Upper lobe of left lung (tissue), 6 donors: Measurements from ENCODE around the gene TRNAU1AP. TPM values are rescaled to one million over a fixed set of nuclear protein-coding genes. Genes with fewer than 3 reads are reported as not detected.
"Not testable (repeated sequence)": the region's sequence is repeated elsewhere in the genome, so short reads cannot be mapped to it uniquely, and the experiment has no call there.

Source experiments
- ATAC-seq, 2 donors: fragments of 200-7000 bp; cut with Tn5 transposase; one replicate each; pipeline ENCODE4 v1.9.1; 2022; ENCODE audit warnings: mild to moderate bottlenecking in 2 of 2, moderate library complexity in 2 of 2; ENCODE audit not compliant: low FRiP score in 2 of 2
- DNase-seq, 2 donors: peaks; one replicate each; pipeline ENCODE4 v3.0.0-alpha.2; 2019 to 2020
- H3K27ac ChIP-seq, 4 donors: fragments of 200-600 bp; sonication (generic); one replicate each; pipeline ENCODE4 v1.5.1; 2016 to 2019
- H3K27me3 ChIP-seq, 4 donors: fragments of 200-600 bp; sonication (generic); one replicate each; pipeline ENCODE4 v1.5.1; 2017 to 2019
- H3K36me3 ChIP-seq, 4 donors: fragments of 200-600 bp; sonication (generic); one replicate each; pipeline ENCODE4 v1.5.1; 2016 to 2019
- H3K4me1 ChIP-seq, 4 donors: fragments of 200-600 bp; sonication (generic); one replicate each; pipeline ENCODE4 v1.5.1; 2018 to 2019
- H3K4me3 ChIP-seq, 4 donors: fragments of 200-600 bp; sonication (generic); one replicate each; pipeline ENCODE4 v1.5.1; 2017 to 2019; ENCODE audit warnings: mild to moderate bottlenecking in 2 of 4, moderate library complexity in 1 of 4
- H3K9me3 ChIP-seq, 4 donors: fragments of 200-600 bp; sonication (generic); one replicate each; pipeline ENCODE4 v1.5.1; 2018 to 2019
- CTCF ChIP-seq, 6 experiments: fragments of 450-650 bp in 4 of 6; fragments of 200-600 bp in 2 of 6; sonication (generic) in 2 of 6; IDR thresholded peaks; one replicate each; pipeline ENCODE4 v1.5.1; 2016 to 2019; ENCODE audit warnings: antibody characterized with exemption in 6 of 6
- EP300 ChIP-seq, 4 donors: sonication (generic); formaldehyde crosslinking; IDR thresholded peaks; one replicate each; pipeline ENCODE4 v1.5.1; 2017; ENCODE audit warnings: antibody characterized with exemption in 4 of 4, control low read depth in 2 of 4
- POLR2A ChIP-seq, 4 donors: fragments of 450-650 bp; IDR thresholded peaks; one replicate each; pipeline ENCODE4 v1.5.1; 2016 to 2017; ENCODE audit warnings: antibody characterized with exemption in 4 of 4, mild to moderate bottlenecking in 2 of 4
- POLR2AphosphoS5 ChIP-seq, 2 donors: sonication (generic); formaldehyde crosslinking; IDR thresholded peaks; one replicate each; pipeline ENCODE4 v1.5.1; 2017; ENCODE audit warnings: antibody characterized with exemption in 2 of 2
- WGBS, 2 donors: methylation state at CpG; one replicate each; pipeline ENCODE4 v1.1.5; 2017 to 2018; 5-methylcytosine and 5-hydroxymethylcytosine counted together
- total RNA-seq, 6 donors: library from RNA; depleted of rRNA in 4 of 6; stranded (reverse); fragments of >200 nt in 4 of 6; gene quantifications; one replicate each; pipeline versions ENCODE4 v1.1.0 to v1.2.1, GENCODE V29; 2016 to 2021
- donor health status: DM: no; HTN: no; CAD: no; lungs with moderate emphysema.
- donor health status: DM: no; HTN: yes; CAD: no; lungs with severe emphysema.

TRNAU1AP gene
- total RNA-seq, 6 donors from 2014 or later = 19.6 to 35.6 (median 25.3) TPM

- TF ChIP-seq POLR2AphosphoS5 (IDR thresholded peaks at IDR 0.05) = no peak
- TF ChIP-seq CTCF (IDR thresholded peaks at IDR 0.05) = no peak
- TF ChIP-seq EP300 (IDR thresholded peaks at IDR 0.05) = no peak
- no peak for TF ChIP-seq POLR2A (IDR thresholded peaks at IDR 0.05)
- ATAC-seq (peak; percentile 27 to 39), DNase-seq (peak in 1 of 2 donors; percentile 47)
- Histone ChIP-seq H3K27me3 (no peaks in the 10 kb centered on the region), H3K36me3 (peaks cover 27 to 44% (median 34%) of the 10 kb centered on the region in 4 donors), H3K4me1 (peaks cover 19 to 32% (median 24%) of the 10 kb centered on the region in 4 donors), H3K4me3 (peak overlapping the region; percentile 81 to 92 (median 82)), H3K27ac (peak overlapping the region; percentile 84 to 94 (median 91)), H3K9me3 (no peaks in the 10 kb centered on the region)
- 1 to 2% methylated on average over 15 to 24 of the region's 26 CpGs for WGBS, 2 donors
These were observed 28.0 kb downstream of the TRNAU1AP start for GRCh38 chr1:28580722-28581530.

- TF ChIP-seq POLR2AphosphoS5 (IDR thresholded peaks at IDR 0.05) (peak; percentile 99 to 100), EP300 (IDR thresholded peaks at IDR 0.05) (peak in 1 of 4 donors; percentile 88), CTCF (IDR thresholded peaks at IDR 0.05) (peak in 4 of 6 experiments; percentile 58 to 61 (median 60)), POLR2A (IDR thresholded peaks at IDR 0.05) (peak; percentile 68 to 99 (median 96))
- Histone ChIP-seq H3K4me3 (peak overlapping the region; percentile 81 to 92 (median 82)), H3K9me3 (no peaks in the 10 kb centered on the region), H3K27me3 (no peaks in the 10 kb centered on the region), H3K27ac (peak overlapping the region; percentile 84 to 94 (median 91)), H3K36me3 (peaks cover 25 to 38% (median 31%) of the 10 kb centered on the region in 4 donors), H3K4me1 (peaks cover 19 to 32% (median 24%) of the 10 kb centered on the region in 4 donors)
- ATAC-seq (peak; percentile 98 to 99), DNase-seq (peak; percentile 98 to 99)
- 0 to 2% methylated on average over 7 to 63 of the region's 75 CpGs for WGBS, 2 donors
These were observed 28.8 kb downstream of the TRNAU1AP start for GRCh38 chr1:28581531-28582247.

- H3K4me1 ChIP-seq = peaks cover 19 to 32% (median 24%) of the 10 kb centered on the region in 4 donors
- peak overlapping the region; percentile 84 to 94 (median 91) for H3K27ac ChIP-seq
- H3K9me3 ChIP-seq = no peaks in the 10 kb centered on the region
- peaks cover 19 to 32% (median 27%) of the 10 kb centered on the region in 4 donors for H3K36me3 ChIP-seq
- H3K4me3 ChIP-seq = peak overlapping the region; percentile 27 to 92 (median 82)
- H3K27me3 ChIP-seq = no peaks in the 10 kb centered on the region
- TF ChIP-seq EP300 (IDR thresholded peaks at IDR 0.05) (no peak), CTCF (IDR thresholded peaks at IDR 0.05) (peak in 1 of 6 experiments; percentile 5)
- peak; percentile 19 to 50 for ATAC-seq
- 0 to 1% methylated on average over 10 of the region's 10 CpGs for WGBS, 2 donors
- DNase-seq = no peak
These were observed 29.3 kb downstream of the TRNAU1AP start for GRCh38 chr1:28582248-28582615.

- not testable (repeated sequence) for H3K27ac ChIP-seq, H3K27me3 ChIP-seq, ATAC-seq, DNase-seq, H3K4me3 ChIP-seq, H3K9me3 ChIP-seq, H3K36me3 ChIP-seq
- peaks cover 0 to 14% (median 11%) of the 10 kb centered on the region in 4 donors for H3K4me1 ChIP-seq
- WGBS, 2 donors = 90 to 91% methylated on average over 19 of the region's 19 CpGs
These were observed 33.9 kb downstream of the TRNAU1AP start for GRCh38 chr1:28586585-28587391.
